ENCODE measurements around the gene PCDHAC2.

DNA sequence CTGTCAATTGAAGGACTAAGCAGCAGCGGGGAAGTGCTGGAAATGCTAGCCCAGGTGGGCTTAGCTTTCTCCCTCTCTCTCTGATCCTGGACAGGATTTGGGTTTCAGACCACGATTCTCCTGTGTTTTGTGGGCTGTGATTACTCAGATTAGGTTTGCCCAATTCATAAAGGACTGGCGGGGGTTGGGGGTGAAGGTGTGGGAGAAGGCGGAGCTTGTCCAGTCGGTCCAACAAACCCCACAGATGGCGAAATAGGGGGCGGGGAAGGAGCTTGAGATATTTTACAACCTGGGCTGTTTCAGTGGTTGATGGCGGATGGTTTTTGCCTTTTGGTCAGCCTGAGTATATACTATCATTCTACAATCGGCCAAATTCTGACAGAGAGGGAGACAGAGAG lies 35.2 kb downstream of the PCDHAC2 start:
- no peak for TF ChIP-seq EZH2 (IDR thresholded peaks at IDR 0.05; ENCODE audit: borderline replicate concordance, low read depth, low read length, severe bottlenecking)
- TF ChIP-seq, protein P1, sequence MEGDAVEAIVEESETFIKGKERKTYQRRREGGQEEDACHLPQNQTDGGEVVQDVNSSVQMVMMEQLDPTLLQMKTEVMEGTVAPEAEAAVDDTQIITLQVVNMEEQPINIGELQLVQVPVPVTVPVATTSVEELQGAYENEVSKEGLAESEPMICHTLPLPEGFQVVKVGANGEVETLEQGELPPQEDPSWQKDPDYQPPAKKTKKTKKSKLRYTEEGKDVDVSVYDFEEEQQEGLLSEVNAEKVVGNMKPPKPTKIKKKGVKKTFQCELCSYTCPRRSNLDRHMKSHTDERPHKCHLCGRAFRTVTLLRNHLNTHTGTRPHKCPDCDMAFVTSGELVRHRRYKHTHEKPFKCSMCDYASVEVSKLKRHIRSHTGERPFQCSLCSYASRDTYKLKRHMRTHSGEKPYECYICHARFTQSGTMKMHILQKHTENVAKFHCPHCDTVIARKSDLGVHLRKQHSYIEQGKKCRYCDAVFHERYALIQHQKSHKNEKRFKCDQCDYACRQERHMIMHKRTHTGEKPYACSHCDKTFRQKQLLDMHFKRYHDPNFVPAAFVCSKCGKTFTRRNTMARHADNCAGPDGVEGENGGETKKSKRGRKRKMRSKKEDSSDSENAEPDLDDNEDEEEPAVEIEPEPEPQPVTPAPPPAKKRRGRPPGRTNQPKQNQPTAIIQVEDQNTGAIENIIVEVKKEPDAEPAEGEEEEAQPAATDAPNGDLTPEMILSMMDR (IDR thresholded peaks at IDR 0.05; ENCODE audit: borderline replicate concordance, extremely low read depth, low read length, poor library complexity, severe bottlenecking), result no peak
